SK-N-SH treated with all-trans-retinoic acid at 6 μM for 48 hours (cell line): Measurements from ENCODE around the gene IMMT.

Experiments used
- ATAC-seq: fragments of 200-7000 bp; cut with Tn5 transposase; 3 replicates; pipeline ENCODE4 v1.9.1; 2020; ENCODE audit warnings: mild to moderate bottlenecking, moderate library complexity
- CREB5 ChIP-seq: fragments of 250-450 bp; sonication (Bioruptor Pico); IDR thresholded peaks from 2 replicates; pipeline ENCODE4 v1.5.1; 2020; ENCODE audit warnings: low read depth, mild to moderate bottlenecking, moderate library complexity
- CSRNP3 ChIP-seq: fragments of 250-450 bp; sonication (Bioruptor Pico); IDR thresholded peaks from 2 replicates; pipeline ENCODE4 v1.5.1; 2021; ENCODE audit warnings: mild to moderate bottlenecking, moderate library complexity
- ESRRG ChIP-seq: fragments of 250-450 bp; sonication (Bioruptor Pico); IDR thresholded peaks from 2 replicates; pipeline ENCODE4 v1.6.1; 2021; ENCODE audit warnings: mild to moderate bottlenecking
- GLIS3 ChIP-seq: fragments of 250-450 bp; sonication (Bioruptor Pico); IDR thresholded peaks from 2 replicates; pipeline ENCODE4 v1.5.0; 2020; ENCODE audit warnings: mild to moderate bottlenecking, moderate library complexity
- ISL1 ChIP-seq: fragments of 250-450 bp; sonication (Bioruptor Pico); IDR thresholded peaks from 2 replicates; pipeline ENCODE4 v2.1.2; 2022; ENCODE audit warnings: mild to moderate bottlenecking, moderate library complexity
- OSR1 ChIP-seq: fragments of 250-450 bp; sonication (Bioruptor Pico); IDR thresholded peaks from 2 replicates; pipeline ENCODE4 v1.8.0; 2022; ENCODE audit warnings: moderate library complexity, mild to moderate bottlenecking, inconsistent platforms
- PATZ1 ChIP-seq: fragments of 250-450 bp; sonication (Bioruptor Pico); IDR thresholded peaks from 2 replicates; pipeline ENCODE4 v1.8.0; 2020; ENCODE audit warnings: mild to moderate bottlenecking, moderate library complexity, borderline replicate concordance
- POU6F1 ChIP-seq: fragments of 250-450 bp; sonication (Bioruptor Pico); IDR thresholded peaks from 2 replicates; pipeline ENCODE4 v1.8.0; 2021; ENCODE audit warnings: low read depth, mild to moderate bottlenecking, moderate library complexity, borderline replicate concordance
- PPARA ChIP-seq: fragments of 250-450 bp; sonication (Bioruptor Pico); IDR thresholded peaks from 2 replicates; pipeline ENCODE4 v1.5.0; 2020; ENCODE audit warnings: mild to moderate bottlenecking, borderline replicate concordance
- RARB ChIP-seq: fragments of 250-450 bp; sonication (Bioruptor Pico); IDR thresholded peaks from 2 replicates; pipeline ENCODE4 v1.8.0; 2021; ENCODE audit warnings: mild to moderate bottlenecking, moderate library complexity
- SNAI2 ChIP-seq: fragments of 250-450 bp; sonication (Bioruptor Pico); IDR thresholded peaks from 2 replicates; pipeline ENCODE4 v1.5.0; 2020; ENCODE audit warnings: mild to moderate bottlenecking, moderate library complexity
- TCF4 ChIP-seq: fragments of 250-450 bp; sonication (Bioruptor Pico); IDR thresholded peaks from 2 replicates; pipeline ENCODE4 v1.8.0; 2021; ENCODE audit warnings: mild to moderate bottlenecking, moderate library complexity, borderline replicate concordance
- TOX ChIP-seq: fragments of 250-450 bp; sonication (Bioruptor Pico); IDR thresholded peaks from 2 replicates; pipeline ENCODE4 v1.8.0; 2021; ENCODE audit warnings: mild to moderate bottlenecking, moderate library complexity, borderline replicate concordance
- TSHZ2 ChIP-seq: fragments of 250-450 bp; sonication (Bioruptor Pico); IDR thresholded peaks from 2 replicates; pipeline ENCODE4 v1.5.0; 2020; ENCODE audit warnings: mild to moderate bottlenecking, moderate library complexity
- ZC3H10 ChIP-seq: fragments of 250-450 bp; sonication (Bioruptor Pico); IDR thresholded peaks from 2 replicates; pipeline ENCODE4 v1.5.1; 2021; ENCODE audit warnings: mild to moderate bottlenecking, moderate library complexity
- ZFP3 ChIP-seq: fragments of 250-450 bp; sonication (Bioruptor Pico); IDR thresholded peaks from 2 replicates; pipeline ENCODE4 v1.5.0; 2020; ENCODE audit warnings: mild to moderate bottlenecking, moderate library complexity
- ZFP30 ChIP-seq: fragments of 450-650 bp; formaldehyde crosslinking; IDR thresholded peaks from 2 replicates; pipeline ENCODE4 v1.5.0; 2022; ENCODE audit warnings: mild to moderate bottlenecking, moderate library complexity
- ZNF565 ChIP-seq: fragments of 450-650 bp; formaldehyde crosslinking; conservative IDR thresholded peaks from 2 replicates; pipeline ENCODE4 v1.5.0; 2020; ENCODE audit warnings: low read depth, mild to moderate bottlenecking, moderate library complexity
- ZNF70 ChIP-seq: fragments of 450-650 bp; formaldehyde crosslinking; IDR thresholded peaks from 2 replicates; pipeline ENCODE4 v1.5.0; 2020; ENCODE audit warnings: mild to moderate bottlenecking, moderate library complexity
- ZNF8 ChIP-seq: fragments of 450-650 bp; formaldehyde crosslinking; IDR thresholded peaks from 2 replicates; pipeline ENCODE4 v1.5.0; 2020; ENCODE audit warnings: mild to moderate bottlenecking, moderate library complexity

Gene IMMT

GRCh38 chr2:86216575-86217555, 21.6 kb upstream of the IMMT start:
- no peak for TF ChIP-seq PATZ1
- TF ChIP-seq TCF4 (CRISPR knock-in tag): no peak
- TF ChIP-seq GLIS3 (CRISPR knock-in tag): no peak
- no peak for TF ChIP-seq ISL1
- no peak for TF ChIP-seq ZNF8 (CRISPR knock-in tag)
- TF ChIP-seq ZNF565 (CRISPR knock-in tag): no peak
- TF ChIP-seq CREB5 (CRISPR knock-in tag): no peak
- TF ChIP-seq SNAI2 (CRISPR knock-in tag): no peak
- no peak for TF ChIP-seq RARB (CRISPR knock-in tag)
- no peak for TF ChIP-seq POU6F1 (CRISPR knock-in tag)
- TF ChIP-seq TSHZ2 (CRISPR knock-in tag): no peak
- no peak for TF ChIP-seq ZFP30
- TF ChIP-seq, all 23 proteins: peak for 0
- no peak for ATAC-seq

- ATAC-seq: no peak
- TF ChIP-seq ZNF70 (CRISPR knock-in tag) (no peak), PPARA (CRISPR knock-in tag) (no peak), ZFP3 (no peak), TSHZ2 (CRISPR knock-in tag) (no peak), GLIS3 (CRISPR knock-in tag) (no peak), CSRNP3 (CRISPR knock-in tag) (no peak), SNAI2 (CRISPR knock-in tag) (no peak), ZC3H10 (no peak), ZNF565 (CRISPR knock-in tag) (no peak), TOX (CRISPR knock-in tag) (no peak), OSR1 (no peak), ESRRG (no peak), CREB5 (CRISPR knock-in tag) (no peak), POU6F1 (CRISPR knock-in tag) (no peak), PATZ1 (no peak), ZNF8 (CRISPR knock-in tag) (no peak)
These were observed 19.2 kb upstream of the IMMT start for GRCh38 chr2:86214503-86214832.
